Activated T-cell treated with anti-CD3 and anti-CD28 coated beads for 48 hours (primary cell): ENCODE measurements around the gene SYNGAP1.
"Not testable (repeated sequence)": the region's sequence is repeated elsewhere in the genome, so short reads cannot be mapped to it uniquely, and the experiment has no call there.

Experiments
- DNase-seq: peaks from one replicate; pipeline ENCODE4 v3.0.0-alpha.2; 2020; ENCODE audit warnings: low read depth

Gene SYNGAP1

GRCh38 chr6:33419580-33420490 is at the start of gene SYNGAP1:
SYNGAP1 (plus strand) TSS chr6:33420065; CDS start chr6:33420265, 200 bp downstream.
- no peak for DNase-seq

GRCh38 chr6:33371901-33372300 is 48.0 kb upstream of the SYNGAP1 start:
- DNase-seq: not testable (repeated sequence)

GRCh38 chr6:33372526-33373123 is 47.2 kb upstream of the SYNGAP1 start:
- no peak for DNase-seq

- no peak for DNase-seq
Observed at GRCh38 chr6:33373960-33374910, 45.6 kb upstream of the SYNGAP1 start.

- DNase-seq: no peak
Observed at GRCh38 chr6:33375143-33375671, 44.7 kb upstream of the SYNGAP1 start.

- DNase-seq: no peak
Observed at GRCh38 chr6:33377171-33377570, 42.7 kb upstream of the SYNGAP1 start.

GRCh38 chr6:33379184-33379583 is 40.7 kb upstream of the SYNGAP1 start:
- not testable (repeated sequence) for DNase-seq

GRCh38 chr6:33380272-33380981 is 39.4 kb upstream of the SYNGAP1 start:
- DNase-seq: no peak

GRCh38 chr6:33383427-33384185 is 36.3 kb upstream of the SYNGAP1 start:
- no peak for DNase-seq

GRCh38 chr6:33384581-33385020 is 35.3 kb upstream of the SYNGAP1 start:
- no peak for DNase-seq

GRCh38 chr6:33390173-33390572 is 29.7 kb upstream of the SYNGAP1 start:
- no peak for DNase-seq

- DNase-seq: no peak
Observed at GRCh38 chr6:33390767-33391277, 29.0 kb upstream of the SYNGAP1 start.

- peak; percentile 99 for DNase-seq
Observed at GRCh38 chr6:33391278-33391921, 28.5 kb upstream of the SYNGAP1 start, which contains the start of gene KIFC1. KIFC1 (plus strand) TSS chr6:33391823; CDS start chr6:33391986, 163 bp downstream.

- peak; percentile 63 for DNase-seq
Observed at GRCh38 chr6:33391922-33392594, 27.8 kb upstream of the SYNGAP1 start.

- DNase-seq: no peak
Observed at GRCh38 chr6:33392595-33392948, 27.3 kb upstream of the SYNGAP1 start.

GRCh38 chr6:33392979-33393378 is 26.9 kb upstream of the SYNGAP1 start:
- no peak for DNase-seq

- no peak for DNase-seq
Observed at GRCh38 chr6:33397541-33397940, 22.3 kb upstream of the SYNGAP1 start.

- not testable (repeated sequence) for DNase-seq
Observed at GRCh38 chr6:33398601-33399000, 21.3 kb upstream of the SYNGAP1 start.

- not testable (repeated sequence) for DNase-seq
Observed at GRCh38 chr6:33399881-33400280, 20.0 kb upstream of the SYNGAP1 start.
